ENCODE results near the gene SLC39A11.

- TF ChIP-seq GLIS3 (CRISPR knock-in tag; IDR thresholded peaks at IDR 0.05): no peak
- TF ChIP-seq ARNTL (CRISPR knock-in tag; IDR thresholded peaks at IDR 0.05; ENCODE audit: borderline replicate concordance, low read depth): no peak
- no peak for TF ChIP-seq RARB (CRISPR knock-in tag; IDR thresholded peaks at IDR 0.05)
- TF ChIP-seq ZFP30 (CRISPR knock-in tag; IDR thresholded peaks at IDR 0.05): no peak
- TF ChIP-seq ZFP3 (CRISPR knock-in tag; IDR thresholded peaks at IDR 0.05): no peak
- TF ChIP-seq ZNF8 (CRISPR knock-in tag; IDR thresholded peaks at IDR 0.05): no peak
- TF ChIP-seq PATZ1 (CRISPR knock-in tag; IDR thresholded peaks at IDR 0.05; ENCODE audit: borderline replicate concordance): no peak
- no peak for TF ChIP-seq TOX (CRISPR knock-in tag; IDR thresholded peaks at IDR 0.05; ENCODE audit: borderline replicate concordance)
Observed at GRCh38 chr17:72947475-72947874, 145.0 kb downstream of the SLC39A11 start.

Data from SK-N-SH treated with all-trans-retinoic acid at 6 μM for 48 hours (cell line).